Stomach smooth muscle (tissue), 2 donors: ENCODE results near the gene SUGT1.
A peak's percentile ranks its signal among the peaks of the same experiment; 100 is the strongest.

Experiments used
- H3K27ac ChIP-seq: one replicate; pipeline ENCODE4 v1.7.0; 2013; ENCODE audit warnings: mild to moderate bottlenecking, low read length, inconsistent platforms
- H3K27me3 ChIP-seq, 2 donors: one replicate each; pipeline ENCODE4 v1.7.0; 2013; ENCODE audit warnings: low read length in 2 of 2; ENCODE audit not compliant: insufficient read depth in 2 of 2, control insufficient read depth in 1 of 2
- H3K36me3 ChIP-seq, 2 donors: one replicate each; pipeline ENCODE4 v1.7.0; 2013; ENCODE audit warnings: low read length in 2 of 2; ENCODE audit not compliant: control insufficient read depth in 2 of 2, insufficient read depth in 2 of 2
- H3K4me1 ChIP-seq: one replicate; pipeline ENCODE4 v1.7.0; 2013; ENCODE audit warnings: low read length; ENCODE audit not compliant: control insufficient read depth, insufficient read depth
- H3K4me3 ChIP-seq, 2 donors: one replicate each; pipeline ENCODE4 v1.7.0; 2013; ENCODE audit warnings: low read length in 2 of 2
- H3K9ac ChIP-seq, 2 donors: one replicate each; pipeline ENCODE4 v1.7.0; 2013; ENCODE audit warnings: low read length in 2 of 2, mild to moderate bottlenecking in 1 of 2
- H3K9me3 ChIP-seq, 2 donors: one replicate each; pipeline ENCODE4 v1.7.0; 2013; ENCODE audit warnings: low read length in 2 of 2; ENCODE audit not compliant: control insufficient read depth in 2 of 2
- donor health status: healthy.
- donor health status: Pancreatic carcinoma.

SUGT1 gene

DNA sequence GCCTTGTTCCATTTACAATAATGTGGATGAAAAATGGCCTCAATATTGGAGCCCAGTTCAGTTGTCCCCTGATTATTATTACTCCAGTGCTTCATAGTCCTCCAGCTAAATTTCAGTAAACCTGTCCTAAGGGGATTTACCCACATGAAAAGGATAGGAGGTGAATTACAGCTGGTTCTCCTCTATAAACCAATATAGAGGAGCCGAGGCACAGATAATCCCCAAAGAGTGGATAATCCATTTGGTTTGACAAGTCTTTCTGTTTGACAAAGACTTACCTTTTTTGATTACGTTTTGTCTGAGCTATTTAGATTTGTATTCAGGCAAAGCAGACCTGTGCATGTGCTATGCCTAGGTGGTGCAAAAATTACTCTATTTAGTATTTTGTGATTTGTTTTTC, 84.3 kb downstream of the SUGT1 start:
- no peaks in the 10 kb centered on the region for H3K36me3 ChIP-seq
- peaks cover 25 to 34% of the 10 kb centered on the region in 2 donors for H3K27me3 ChIP-seq
- no peaks in the 10 kb centered on the region for H3K9me3 ChIP-seq
- H3K4me3 ChIP-seq: no peak overlapping the region
- H3K4me1 ChIP-seq: peaks cover 9% of the 10 kb centered on the region
- H3K27ac ChIP-seq: no peak overlapping the region
- no peak overlapping the region for H3K9ac ChIP-seq

DNA sequence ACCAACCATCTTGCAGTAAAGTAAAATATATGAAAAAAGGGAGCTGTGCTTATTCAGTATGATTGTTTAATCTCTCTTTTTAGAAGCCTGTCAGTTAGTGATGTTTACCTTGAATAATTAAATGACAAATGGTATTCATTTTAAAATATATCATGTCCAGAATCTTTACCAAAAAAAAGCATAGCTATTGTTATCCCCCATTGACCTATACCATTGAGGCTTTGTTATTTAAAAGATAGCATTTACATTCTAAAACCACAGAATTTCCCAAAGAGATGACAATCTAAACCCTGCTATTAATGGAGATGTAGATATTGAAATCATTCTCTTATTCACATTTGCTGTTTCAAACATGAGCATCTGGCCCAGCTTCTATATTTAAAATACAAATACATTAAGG, 84.8 kb downstream of the SUGT1 start:
- H3K9ac ChIP-seq: no peak overlapping the region
- H3K9me3 ChIP-seq: no peaks in the 10 kb centered on the region
- no peaks in the 10 kb centered on the region for H3K36me3 ChIP-seq
- H3K27ac ChIP-seq: no peak overlapping the region
- H3K4me1 ChIP-seq: peaks cover 9% of the 10 kb centered on the region
- no peak overlapping the region for H3K4me3 ChIP-seq
- peaks cover 25 to 34% of the 10 kb centered on the region in 2 donors for H3K27me3 ChIP-seq

DNA sequence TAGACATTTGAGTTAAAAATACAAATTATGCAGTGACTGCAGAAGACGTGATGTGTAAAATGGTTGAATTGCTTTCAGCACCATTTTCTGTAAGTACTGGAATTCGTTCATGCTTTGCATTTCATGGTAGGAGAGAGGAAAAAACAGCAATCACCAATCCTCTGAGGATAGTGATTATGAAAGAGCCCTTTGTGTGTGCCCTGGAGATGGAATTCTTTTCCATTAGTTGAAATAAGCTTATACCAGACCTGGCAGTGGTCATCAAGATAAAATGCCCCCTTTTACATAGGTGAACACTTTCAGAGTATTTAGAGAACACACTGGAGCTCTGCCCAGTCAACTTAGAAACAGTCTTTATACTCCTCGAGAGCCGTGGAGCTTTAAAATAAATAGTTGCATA, 85.3 kb downstream of the SUGT1 start:
- Histone ChIP-seq H3K36me3 (no peaks in the 10 kb centered on the region), H3K9me3 (no peaks in the 10 kb centered on the region), H3K27me3 (peaks cover 25 to 34% of the 10 kb centered on the region in 2 donors), H3K4me3 (no peak overlapping the region), H3K4me1 (peaks cover 9% of the 10 kb centered on the region), H3K27ac (no peak overlapping the region), H3K9ac (no peak overlapping the region)

DNA sequence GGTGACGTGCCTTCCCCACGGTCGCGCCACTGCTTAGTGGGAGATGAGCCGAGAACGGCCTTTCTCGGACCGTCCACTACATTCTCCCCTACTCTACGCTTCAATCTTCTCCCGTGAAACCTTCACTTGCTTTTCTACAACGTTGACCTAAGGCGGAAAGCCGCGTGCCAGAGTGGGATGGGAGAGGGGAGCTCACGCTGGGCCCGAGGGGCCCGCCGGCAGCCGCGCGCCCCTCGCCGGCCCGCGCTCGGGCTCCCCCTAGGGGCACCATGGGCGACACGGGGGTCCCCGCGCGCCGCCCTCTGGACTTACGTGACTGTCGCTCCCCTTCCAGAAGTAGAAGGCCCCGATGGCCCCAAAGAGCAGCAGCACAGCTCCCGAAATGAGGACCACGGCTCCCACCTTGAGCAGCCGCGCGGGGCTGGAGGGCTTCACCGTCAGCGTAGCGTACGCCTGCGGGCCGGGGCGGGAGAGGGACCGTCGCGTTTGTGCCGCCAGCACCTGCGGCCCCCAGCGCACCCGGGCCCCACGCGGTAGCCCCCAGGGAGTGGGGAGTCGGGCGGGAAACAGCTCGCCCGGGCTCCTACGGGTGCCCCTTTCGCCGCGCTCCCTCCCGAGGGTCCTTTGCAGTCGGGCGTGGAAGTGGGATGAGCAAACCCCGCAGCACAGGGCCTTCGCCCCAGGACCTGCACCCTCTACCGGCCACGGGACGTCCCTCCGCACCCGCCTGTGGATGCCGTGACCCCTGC, 86.3 kb downstream of the SUGT1 start:
- Histone ChIP-seq H3K27me3 (peaks cover 24 to 34% of the 10 kb centered on the region in 2 donors), H3K9ac (no peak overlapping the region), H3K4me1 (peaks cover 9% of the 10 kb centered on the region), H3K36me3 (no peaks in the 10 kb centered on the region), H3K4me3 (peak overlapping the region in 1 of 2 donors; percentile 57), H3K9me3 (no peaks in the 10 kb centered on the region), H3K27ac (no peak overlapping the region)

DNA sequence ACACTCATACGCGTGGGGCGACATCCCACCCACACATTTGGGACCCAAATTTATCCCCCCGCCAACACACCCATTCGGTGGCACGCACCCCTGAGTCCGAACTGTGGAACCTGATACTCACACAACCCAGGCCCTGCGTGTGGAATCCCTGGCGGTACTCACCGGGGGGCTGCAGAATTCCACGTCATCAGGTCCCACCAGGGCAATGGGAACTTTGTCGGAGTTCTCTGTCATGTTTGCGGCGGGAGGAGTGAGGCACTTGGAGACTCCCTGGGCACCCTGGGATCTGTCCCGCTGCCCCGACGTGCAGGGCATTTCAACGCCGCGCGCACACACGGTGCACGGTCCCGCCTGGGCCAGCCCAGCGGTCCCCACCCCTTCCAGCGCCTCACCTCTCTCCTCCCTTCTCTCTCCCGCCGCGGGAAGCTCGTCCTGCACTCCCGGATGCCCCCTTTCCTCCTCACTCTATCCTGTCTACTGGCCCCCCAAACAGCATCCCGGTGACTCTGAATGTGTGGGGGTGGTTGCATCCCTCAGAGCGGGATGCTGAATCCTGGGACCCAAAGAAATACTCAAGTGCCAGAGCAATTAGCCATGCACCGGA, 86.9 kb downstream of the SUGT1 start, which contains the start of gene CNMD:
Gene CNMD (minus strand): TSS at position 353 of the 604 bp plus-strand sequence. CDS start 119 bp downstream, at position 234.
- peaks cover 23 to 34% of the 10 kb centered on the region in 2 donors for H3K27me3 ChIP-seq
- peak within 1 kb of the TSS in 1 of 2 donors; percentile 57 for H3K4me3 ChIP-seq
- H3K36me3 ChIP-seq: no peaks in the 10 kb centered on the region
- no peak within 1 kb of the TSS for H3K27ac ChIP-seq
- H3K9me3 ChIP-seq: no peaks in the 10 kb centered on the region
- peaks cover 9% of the 10 kb centered on the region for H3K4me1 ChIP-seq
- H3K9ac ChIP-seq: no peak within 1 kb of the TSS

DNA sequence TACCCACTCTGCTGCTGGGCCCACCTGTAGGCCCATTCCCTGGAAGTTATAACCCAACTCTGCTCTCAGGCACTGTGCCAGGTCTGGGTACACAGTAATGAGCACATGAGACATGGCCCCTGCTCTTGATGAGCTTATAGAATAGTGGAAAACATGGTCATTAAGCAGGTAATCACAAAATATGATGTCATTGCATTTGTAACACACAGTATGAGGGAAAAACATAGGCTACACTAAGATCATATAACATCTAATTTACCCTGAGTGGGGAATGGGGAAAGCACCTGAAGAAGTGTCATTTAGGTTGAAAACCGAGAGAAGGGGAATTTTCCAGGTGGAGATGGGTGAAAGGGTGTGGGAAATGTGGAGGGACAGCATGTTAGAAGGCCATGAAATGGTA, 90.9 kb downstream of the SUGT1 start:
- H3K4me3 ChIP-seq: no peak overlapping the region
- H3K36me3 ChIP-seq: no peaks in the 10 kb centered on the region
- H3K4me1 ChIP-seq: peaks cover 6% of the 10 kb centered on the region
- no peaks in the 10 kb centered on the region for H3K9me3 ChIP-seq
- no peak overlapping the region for H3K27ac ChIP-seq
- no peak overlapping the region for H3K9ac ChIP-seq
- peaks cover 14 to 22% of the 10 kb centered on the region in 2 donors for H3K27me3 ChIP-seq

DNA sequence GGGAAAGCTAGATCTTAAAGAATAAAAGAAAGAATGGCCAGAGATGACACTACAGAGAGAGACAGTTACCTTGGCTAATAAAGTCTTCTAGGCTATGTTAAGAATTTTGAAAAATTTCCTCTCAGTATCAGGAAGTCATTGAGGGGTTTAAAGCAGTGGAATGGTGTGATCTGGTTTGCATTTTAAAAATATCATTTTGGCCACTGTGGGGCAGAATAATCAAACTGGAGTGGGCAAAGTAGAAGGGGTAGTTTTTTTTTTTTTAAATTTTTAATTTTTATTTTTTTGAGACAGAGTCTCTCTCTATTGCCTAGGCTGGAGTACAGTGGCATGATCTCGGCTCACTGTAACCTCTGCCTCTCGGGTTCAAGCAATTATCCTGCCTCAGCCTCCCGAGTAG, 91.4 kb downstream of the SUGT1 start:
- no peak overlapping the region for H3K27ac ChIP-seq
- no peak overlapping the region for H3K4me3 ChIP-seq
- H3K36me3 ChIP-seq: no peaks in the 10 kb centered on the region
- H3K27me3 ChIP-seq: peaks cover 10 to 21% of the 10 kb centered on the region in 2 donors
- H3K4me1 ChIP-seq: peaks cover 4% of the 10 kb centered on the region
- no peaks in the 10 kb centered on the region for H3K9me3 ChIP-seq
- no peak overlapping the region for H3K9ac ChIP-seq

DNA sequence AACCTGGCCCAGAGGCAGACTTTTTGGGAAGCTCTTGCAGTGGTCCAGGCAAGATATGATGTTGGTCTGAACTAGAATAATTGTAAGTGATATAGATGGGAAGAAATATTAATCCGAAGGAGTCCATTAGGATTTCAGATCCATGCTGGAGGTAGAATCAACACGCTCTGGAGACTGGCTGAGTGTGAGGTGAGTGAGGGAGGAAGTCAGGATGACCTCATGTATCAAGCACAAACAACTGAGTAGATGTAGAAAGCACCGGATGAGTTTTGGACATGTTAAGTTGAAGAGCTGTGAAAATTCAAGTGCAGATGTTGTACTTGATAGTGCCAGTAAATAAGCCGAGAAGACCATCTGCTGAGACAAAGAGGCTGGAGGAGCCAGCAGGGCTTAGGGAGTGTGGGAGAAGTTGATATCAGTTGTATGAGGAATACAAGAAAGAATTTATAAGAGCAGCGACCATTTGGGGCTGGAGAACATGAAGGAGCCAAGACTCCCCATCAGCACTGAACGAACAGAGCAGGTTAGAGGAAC, 92.3 kb downstream of the SUGT1 start:
- no peak overlapping the region for H3K9ac ChIP-seq
- no peak overlapping the region for H3K4me3 ChIP-seq
- peaks cover under 1 to 16% of the 10 kb centered on the region in 2 donors for H3K27me3 ChIP-seq
- H3K27ac ChIP-seq: no peak overlapping the region
- H3K9me3 ChIP-seq: no peaks in the 10 kb centered on the region
- H3K4me1 ChIP-seq: no peaks in the 10 kb centered on the region
- H3K36me3 ChIP-seq: no peaks in the 10 kb centered on the region

DNA sequence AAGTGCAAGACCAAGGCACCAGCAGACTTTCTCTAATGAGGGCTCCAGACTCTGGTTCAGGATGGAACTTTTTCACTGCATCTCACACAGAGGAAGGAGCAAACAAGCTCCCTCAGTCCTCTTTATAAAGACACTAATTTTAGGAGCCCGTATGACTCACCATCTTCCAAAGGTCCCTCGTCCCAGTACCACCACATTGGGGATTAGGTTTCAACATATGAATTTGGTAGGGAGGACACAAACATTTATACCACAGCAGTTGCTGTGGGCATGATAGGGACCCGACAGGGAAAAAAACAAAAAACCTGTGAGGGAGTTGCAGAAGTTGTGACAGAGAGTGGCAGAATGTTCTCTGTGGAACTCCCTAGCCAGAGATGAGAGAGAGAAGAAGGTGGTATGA, 93.5 kb downstream of the SUGT1 start:
- no peak overlapping the region for H3K9ac ChIP-seq
- H3K9me3 ChIP-seq: peaks cover 0 to 3% of the 10 kb centered on the region in 2 donors
- no peaks in the 10 kb centered on the region for H3K4me1 ChIP-seq
- no peaks in the 10 kb centered on the region for H3K36me3 ChIP-seq
- H3K27ac ChIP-seq: no peak overlapping the region
- H3K27me3 ChIP-seq: peaks cover 0 to 13% of the 10 kb centered on the region in 2 donors
- no peak overlapping the region for H3K4me3 ChIP-seq

DNA sequence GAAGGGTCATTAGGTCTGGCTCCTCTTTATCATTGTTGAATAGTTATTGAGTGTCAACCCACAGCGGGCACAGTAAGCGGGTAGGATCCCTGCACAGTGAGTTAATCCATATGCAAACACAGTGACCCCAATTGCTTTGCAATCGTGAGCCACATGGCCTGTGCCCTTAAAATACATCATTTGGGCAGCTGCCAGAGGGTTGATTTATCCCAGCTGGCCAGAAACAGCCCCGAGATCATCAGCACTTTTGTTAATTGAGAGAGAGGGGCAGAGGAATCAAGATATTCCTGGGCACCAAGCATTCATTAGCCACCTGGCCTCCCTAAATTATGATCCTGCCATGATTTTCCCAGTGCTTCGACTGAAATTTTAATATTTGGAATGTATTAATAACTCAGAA, 96.8 kb downstream of the SUGT1 start:
- Histone ChIP-seq H3K4me3 (no peak overlapping the region), H3K27me3 (peaks cover 0 to 13% of the 10 kb centered on the region in 2 donors), H3K9me3 (peaks cover 0 to 3% of the 10 kb centered on the region in 2 donors), H3K4me1 (no peaks in the 10 kb centered on the region), H3K36me3 (no peaks in the 10 kb centered on the region), H3K9ac (no peak overlapping the region), H3K27ac (no peak overlapping the region)
